ENCODE results near the gene PCGF3.
"Not testable (repeated sequence)": the region's sequence is repeated elsewhere in the genome, so short reads cannot be mapped to it uniquely, and the experiment has no call there.

The PCGF3 gene

DNA sequence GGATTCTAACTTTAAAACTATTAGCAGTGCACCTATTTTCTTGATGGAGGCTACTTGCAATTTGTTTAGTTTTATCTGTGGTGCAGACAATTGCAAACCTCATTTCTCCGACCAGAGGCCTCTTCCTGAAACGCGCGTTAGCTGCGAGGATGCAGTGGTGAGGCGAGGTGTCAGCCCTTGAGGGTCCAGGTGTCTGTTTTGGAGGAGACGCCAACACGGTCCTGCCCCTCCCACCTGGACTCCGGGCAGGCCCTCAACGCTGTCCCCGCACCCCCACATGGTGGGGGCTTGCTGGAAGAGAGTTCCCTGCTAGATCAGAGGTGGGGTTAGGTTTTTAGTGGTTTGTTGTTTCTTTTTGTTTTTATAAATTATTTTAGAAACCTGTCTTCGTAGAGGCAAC, 34.4 kb downstream of the PCGF3 start:
- no peak for DNase-seq (ENCODE audit: low spot score)

DNA sequence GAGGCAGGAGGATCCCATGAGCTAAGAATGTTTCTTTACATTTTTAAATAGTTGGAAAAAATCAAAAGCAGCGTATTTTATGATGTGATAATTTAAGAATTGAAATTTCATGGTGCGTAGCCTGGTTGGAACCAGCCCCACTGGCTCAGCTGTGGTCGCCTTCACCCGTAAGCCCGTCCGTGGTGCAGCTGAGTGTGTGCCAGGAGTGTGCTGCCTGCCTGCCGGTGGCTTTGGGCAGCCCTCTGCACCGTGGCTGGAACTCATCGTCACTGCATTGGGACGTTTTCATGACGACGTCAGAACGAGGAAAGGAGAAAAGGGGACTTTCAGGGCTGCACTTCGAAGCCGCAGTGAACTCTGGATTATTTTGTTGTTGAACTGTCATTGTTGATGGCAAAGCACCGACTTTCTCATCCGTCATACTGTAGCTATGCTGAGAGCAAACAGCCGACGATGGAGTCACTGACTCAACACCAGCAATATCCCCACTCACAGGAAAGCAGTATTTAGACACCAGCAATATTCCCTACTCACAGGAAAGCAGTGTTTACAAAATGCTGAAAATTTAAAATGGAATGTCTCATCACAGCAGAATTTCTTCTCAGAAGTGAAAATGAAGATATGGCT, 35.1 kb downstream of the PCGF3 start:
- DNase-seq (ENCODE audit: low spot score): no peak

DNA sequence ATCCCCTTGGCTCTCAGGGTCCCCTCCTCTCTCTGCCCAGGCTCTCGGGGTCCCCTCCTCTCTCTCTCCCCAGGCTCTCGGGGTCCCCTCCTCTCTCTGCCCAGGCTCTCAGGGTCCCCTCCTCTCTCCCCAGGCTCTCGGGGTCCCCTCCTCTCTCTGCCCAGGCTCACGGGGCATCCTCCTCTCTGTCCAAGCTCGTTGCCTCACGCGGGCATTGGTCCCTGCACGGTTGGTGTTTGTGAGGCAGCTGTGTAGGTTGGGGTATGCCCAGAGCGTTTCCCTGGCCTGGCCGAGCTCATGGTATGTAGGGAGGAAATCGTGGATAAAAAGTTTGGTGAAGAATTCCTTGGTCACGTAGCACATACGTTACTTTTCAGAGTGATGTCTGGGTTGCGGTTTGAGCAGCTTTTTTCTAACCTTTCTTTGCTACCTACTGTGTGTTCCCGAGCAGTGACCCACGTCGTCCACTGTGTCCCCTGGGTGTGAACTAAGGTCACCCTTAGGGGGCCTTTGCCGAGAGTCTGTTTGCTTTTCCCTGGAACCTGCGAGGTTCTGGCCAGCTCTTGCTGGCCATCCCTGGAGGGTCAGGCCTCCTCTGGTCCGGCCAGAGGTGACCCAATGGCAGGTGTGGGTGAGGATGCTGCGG, 36.6 kb downstream of the PCGF3 start:
- no peak for DNase-seq (ENCODE audit: low spot score)

DNA sequence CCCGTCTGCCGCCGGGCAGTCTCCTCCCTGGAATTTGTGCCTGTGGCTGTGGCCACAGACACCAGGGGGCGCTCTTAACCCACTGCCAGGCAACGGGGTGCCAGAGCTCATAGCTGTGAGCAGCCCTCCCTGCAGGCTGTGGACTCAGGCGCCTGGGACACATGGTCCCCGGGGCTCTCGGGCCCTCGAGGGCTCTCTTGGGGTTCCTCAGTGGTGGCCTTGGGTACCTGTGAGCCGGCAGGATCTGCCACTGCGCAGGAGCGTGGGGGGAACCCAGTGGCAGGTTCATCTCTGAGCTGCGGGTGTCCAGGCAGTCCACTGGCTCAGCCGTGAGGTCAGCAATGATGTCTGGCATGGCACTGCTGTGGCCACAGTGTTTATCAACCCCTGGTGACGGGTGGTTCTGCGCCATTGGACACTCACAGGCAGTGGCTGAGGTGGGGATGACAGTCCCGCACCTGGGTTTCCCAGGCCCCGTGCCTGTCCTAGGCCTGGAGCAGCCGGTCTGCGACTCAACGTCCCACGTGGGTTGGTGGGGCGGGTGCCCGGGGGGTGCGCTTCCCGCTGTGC, 37.2 kb downstream of the PCGF3 start:
- peak; percentile 43 for DNase-seq (ENCODE audit: low spot score)

DNA sequence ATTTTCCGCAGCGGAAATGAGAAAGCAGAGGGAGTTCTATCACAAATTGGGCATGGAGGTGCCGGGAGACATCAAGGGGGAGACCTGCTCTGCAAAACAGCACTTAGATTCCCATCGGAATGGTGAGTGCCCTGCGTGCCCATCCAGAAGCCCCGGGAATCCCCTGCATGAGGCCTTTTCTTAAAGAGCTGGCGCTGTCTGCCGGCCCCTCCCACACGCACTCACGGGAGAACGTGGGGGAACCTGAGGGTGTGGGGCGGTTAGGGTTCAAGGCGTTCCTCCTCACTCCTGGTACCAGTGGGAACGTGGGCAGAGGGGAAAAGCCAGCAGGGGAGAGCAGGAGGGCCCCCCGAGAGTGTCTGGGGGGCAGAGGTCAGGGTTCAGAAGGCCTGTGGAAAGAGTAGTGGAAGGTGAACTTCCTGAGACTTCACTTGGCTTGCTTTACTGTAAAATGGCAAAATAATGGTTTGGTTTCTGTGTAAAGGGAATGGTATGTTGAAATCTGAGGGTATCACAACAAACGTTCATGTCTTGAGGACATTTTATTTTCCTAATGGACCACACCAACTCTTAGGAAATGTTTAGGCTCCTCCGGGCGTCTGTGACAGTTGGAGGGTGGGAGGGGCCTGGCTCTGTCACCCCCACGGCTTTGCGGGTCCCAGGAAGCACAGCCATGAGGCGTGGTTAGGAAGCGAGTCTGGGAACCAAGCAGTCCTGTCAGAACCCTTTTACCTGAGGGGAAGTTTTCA, 38.0 kb downstream of the PCGF3 start:
- no peak for DNase-seq (ENCODE audit: low spot score)

DNA sequence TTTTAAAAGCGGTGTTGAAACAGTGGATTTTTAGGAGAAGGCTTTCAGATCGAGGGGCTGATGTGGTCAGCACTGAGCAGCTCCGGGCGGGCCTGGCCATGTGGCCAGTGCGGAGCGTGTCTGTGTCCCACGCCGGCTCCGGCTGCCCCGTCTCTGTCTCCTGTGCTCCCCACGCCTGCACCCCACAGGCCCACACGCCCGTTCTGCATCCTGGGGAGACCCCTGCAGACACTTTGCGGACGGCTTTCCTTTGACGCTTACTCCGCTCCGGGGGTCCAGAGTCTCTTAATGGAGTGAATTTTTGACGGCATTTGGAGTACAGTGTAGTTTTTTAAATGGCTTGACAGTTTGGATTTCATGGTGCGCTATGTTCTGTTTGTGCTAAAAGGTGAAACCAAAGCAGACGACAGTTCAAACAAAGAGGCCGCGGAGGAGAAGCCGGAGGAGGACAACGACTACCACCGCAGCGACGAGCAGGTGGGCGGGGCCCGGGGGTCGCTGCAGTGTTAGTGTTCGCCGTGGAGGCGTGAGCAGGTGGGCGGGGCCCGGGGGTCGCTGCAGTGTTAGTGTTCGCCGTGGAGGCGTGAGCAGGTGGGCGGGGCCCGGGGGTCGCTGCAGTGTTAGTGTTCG, 38.7 kb downstream of the PCGF3 start:
- DNase-seq (ENCODE audit: low spot score): no peak

DNA sequence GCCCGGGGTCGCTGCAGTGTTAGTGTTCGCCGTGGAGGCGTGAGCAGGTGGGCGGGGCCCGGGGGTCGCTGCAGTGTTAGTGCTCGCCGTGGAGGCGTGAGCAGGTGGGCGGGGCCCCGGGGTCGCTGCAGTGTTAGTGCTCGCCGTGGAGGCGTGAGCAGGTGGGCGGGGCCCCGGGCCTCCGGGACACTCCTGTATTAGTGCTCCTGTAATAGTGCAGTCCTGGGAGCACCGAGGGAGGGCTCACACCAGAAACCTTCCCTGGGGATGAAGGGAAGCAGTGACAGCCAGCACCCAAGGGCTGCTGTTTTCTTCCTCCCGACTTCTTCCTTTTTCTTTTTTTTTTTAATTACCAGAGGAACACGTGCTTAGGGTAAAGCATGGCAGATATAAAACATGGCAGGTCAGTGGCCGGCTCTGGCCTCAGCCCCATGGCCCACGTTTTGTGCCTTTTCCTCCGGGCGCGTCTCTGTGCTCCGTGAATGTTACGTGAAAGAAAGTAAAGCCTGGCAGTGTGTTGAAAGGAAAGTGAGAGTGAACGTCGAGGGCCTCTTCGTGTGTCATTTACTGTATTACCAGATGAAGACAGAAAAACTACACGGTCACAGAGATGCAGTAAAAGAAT, 42.0 kb downstream of the PCGF3 start:
- DNase-seq (ENCODE audit: low spot score): no peak

DNA sequence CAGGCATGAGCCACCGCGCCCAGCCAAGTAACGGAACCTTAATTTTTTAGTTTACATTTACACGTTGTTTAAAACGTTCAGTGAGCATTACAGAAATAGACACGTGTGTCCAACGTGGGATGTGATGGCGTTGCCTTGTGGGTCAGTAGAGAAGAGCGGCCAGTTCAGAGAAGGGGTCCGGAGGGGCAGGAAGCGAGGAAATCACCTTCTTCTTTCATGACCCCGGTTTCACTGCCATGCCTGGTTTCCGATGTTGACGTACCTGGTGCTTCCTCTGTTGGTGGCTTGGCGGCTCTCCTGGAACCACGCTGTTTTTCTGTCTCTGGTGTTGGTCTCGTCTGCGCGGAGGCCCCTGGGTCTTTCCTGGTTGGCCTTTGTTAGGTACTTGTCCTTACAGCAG, 42.8 kb downstream of the PCGF3 start:
- no peak for DNase-seq (ENCODE audit: low spot score)

DNA sequence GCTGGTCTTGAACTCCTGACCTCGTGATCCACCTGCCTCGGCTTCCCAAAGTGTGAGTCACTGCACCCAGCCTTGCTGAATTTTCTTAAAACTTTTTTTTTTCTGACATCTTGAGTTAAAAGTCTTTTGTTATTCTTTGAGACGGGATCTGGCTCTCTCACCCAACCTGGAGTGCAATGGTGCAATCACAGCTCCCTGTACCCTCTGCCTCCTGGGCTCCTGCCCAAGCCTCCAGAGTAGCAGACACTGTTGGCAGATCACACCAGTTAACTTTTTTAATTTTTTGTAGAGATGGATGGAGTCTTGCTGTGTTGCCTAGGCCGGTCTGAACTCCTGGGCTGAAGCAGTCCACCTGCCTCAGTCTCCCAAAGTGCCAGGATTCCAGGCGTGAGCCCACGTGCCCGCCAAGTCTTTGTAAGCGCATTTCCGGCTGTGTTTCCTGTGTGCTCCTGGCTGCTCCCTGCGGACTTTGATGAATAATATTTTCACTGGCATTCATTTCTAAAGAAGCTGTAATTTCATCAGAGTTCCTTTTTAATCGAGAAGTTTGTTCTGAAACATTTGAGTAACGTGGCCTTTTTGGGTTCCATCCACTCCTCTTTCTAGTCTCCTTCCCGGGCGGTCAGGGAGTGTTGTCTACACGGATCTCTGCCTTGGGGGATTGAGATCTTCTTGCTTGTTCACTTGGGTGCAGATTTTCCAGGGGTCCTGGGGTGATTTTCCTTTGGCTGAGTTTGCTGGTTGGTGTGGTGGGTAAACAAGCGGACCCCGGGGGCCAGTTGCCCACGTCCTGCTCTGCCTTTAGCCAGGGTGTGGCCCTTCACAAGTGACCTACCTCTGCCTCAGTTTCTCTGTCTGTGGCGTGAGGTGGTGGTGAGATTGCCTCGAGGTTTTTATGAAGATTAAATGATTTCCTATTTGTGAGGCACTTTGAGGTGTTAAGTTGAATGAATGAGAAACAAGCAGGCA, 44.4 kb downstream of the PCGF3 start:
- no peak for DNase-seq (ENCODE audit: low spot score)

DNA sequence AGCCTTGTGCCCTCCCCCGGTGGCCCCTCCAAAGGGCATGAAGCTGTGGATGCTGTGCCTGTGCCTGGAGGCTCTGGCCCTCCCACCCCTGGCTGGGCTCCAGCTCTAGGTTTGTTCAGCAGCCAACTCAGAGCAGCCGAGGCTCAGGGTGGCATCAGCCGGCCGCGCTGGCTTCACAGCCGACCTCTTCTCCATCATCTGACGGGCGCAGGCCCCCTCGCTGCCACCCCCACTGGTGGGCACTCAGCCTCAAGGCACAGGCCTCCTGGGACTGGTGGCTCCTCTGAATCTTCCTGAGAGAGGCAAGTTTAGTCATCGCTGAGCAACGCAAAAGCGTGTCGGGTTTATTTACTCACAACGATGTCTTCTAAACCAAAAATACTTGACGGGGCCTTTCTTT, 46.0 kb downstream of the PCGF3 start:
- DNase-seq (ENCODE audit: low spot score): no peak

DNA sequence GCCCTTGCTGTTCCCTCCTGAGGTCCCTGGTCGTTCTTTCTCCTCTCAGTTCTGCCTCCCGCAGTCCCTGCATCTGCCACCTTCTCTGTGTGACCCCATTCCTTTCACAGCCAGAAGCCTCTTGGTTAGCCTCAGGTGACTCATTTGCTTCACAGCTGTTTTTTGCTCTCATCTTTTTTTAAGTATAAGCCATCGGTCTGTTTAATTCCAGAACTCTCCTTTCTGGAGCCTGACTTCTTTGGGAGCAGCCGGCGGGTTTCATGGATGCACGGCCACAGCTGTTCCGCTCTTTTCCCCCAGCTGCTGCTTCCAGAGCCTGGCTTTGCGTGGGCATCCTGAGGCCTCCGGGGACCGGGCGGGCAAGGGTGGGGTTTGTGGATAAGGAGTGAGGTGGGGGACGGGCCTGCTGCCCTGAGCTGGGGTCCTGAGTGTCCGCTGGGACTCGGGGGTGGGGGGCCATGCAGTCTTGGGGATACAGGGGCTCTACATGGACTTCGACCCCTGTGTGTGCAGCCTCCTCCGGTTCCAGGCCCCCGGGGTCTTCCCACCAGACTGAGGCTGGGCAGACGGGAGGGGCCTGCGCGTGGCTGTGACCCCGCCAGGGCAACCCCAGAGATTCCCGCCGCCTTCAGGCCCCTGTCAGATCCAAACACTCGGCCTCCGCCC, 46.7 kb downstream of the PCGF3 start:
- DNase-seq (ENCODE audit: low spot score): no peak

DNA sequence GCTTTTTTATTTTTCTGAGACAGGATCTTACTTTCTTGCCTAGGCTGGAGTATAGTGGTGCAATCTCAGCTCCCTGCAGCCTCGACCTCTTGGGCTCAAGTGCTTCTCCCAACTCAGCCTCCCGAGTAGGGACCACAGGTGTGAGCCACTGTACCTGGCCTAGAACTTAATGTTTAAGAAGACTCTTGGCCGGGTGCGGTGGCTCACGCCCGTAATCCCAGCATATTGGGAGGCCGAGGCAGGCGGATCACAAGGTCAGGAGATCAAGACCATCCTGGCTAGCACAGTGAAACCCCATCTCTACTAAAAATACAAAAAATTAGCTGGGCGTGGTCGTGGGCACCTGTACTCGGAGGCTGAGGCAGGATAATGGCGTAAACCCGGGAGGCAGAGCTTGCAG, 47.6 kb downstream of the PCGF3 start:
- not testable (repeated sequence) for DNase-seq (ENCODE audit: low spot score)

DNA sequence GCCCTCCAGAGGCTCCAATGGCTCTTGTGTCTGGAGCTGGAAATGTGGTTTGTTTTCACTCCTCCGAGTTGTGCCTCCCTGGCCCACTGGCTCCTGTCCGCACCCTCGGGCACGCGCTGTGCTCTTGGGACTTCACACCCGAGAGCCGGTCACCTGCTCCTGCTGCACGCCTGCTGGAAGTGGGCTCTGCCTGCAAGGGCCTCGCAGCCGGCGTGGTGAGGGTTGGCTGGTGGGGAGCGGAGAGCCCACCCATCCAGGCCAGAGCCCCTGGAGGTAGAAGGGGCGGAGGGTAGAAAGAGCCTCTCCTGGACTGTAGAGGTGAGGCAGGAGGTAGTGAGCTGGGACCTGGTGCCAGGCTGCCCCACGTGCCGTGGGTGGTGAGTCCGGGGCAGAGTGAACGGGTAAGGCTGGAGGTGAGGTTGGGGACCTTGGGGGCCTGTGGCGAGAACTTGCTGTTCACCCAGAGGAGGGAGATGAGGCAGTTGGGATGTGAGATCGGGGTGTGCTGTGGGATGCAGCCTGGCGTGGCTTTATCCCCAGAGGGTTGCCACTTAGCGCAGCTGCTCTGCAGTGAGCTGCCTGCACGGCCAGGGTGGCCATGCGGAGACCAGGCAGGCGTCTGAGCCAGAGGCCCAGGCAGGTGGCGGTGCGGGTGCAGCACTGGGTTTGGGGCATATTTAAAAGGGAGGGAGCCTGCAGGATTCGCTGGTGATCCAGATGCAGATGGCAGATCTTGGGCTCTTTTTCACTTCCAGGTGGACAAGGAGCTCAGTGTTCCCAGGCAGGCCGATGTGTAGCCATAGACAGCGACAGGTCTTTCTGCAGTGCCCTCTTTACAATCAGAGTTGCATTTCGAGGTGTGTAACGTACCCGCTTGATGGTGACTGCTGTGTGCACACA, 48.8 kb downstream of the PCGF3 start:
- DNase-seq (ENCODE audit: low spot score): no peak

DNA sequence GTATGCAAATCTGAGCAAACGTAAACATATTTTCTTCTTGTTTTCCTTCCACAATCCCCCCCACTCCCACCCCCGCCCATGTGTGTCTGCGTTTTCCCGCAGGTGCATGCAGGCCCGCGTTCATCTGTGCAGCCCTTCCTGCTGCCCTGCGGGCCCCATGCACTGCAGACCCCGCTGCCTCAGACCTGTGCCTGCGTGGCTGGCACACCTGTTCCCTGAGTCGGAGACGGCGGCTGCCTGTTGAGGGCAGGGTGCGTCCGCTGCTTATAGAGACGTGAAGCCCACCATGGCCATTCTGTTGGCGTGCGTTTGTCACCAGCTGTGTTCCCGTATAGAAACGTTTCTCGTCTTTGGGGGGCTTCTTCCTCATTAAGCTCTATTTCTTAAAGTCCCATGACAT, 51.5 kb downstream of the PCGF3 start:
- no peak for DNase-seq (ENCODE audit: low spot score)

DNA sequence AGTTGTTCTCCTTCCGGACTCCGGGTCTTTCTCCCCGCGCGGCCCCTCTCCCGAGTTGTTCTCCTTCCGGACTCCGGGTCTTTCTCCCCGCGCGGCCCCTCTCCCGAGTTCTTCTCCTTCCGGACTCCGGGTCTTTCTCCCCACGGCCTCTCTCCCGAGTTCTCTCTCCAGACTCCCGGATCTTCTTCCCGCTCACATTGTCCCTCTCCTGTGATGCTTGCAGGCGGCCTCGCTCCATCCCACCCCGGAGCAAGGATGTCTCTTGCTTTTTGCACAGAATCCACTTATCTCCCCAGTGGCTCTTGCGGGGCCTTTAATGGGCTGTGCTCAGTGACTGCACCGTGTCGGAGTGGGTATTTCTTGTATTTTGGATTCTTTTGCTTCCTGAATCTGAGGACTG, 54.2 kb downstream of the PCGF3 start:
- not testable (repeated sequence) for DNase-seq (ENCODE audit: low spot score)

DNA sequence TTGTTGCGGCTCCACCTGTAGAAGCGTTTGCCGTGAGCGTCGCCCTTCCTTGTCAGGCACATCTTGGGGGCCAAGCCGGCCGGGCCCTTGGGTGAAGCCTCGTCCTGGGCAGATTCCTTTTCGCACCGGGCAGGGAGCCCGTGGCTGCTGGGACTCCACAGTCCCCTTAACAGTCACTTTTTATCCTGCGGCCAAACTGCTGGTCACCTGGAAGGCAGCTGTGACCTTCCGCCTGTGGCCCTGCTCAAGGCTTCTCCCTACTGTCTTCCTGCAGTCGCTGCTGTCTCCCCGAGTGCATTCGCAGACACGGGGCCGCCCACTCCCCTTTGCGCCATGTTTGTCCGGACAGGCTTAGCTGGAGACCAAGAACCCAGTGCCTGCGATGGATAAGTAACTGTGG, 55.0 kb downstream of the PCGF3 start:
- DNase-seq (ENCODE audit: low spot score): no peak

DNA sequence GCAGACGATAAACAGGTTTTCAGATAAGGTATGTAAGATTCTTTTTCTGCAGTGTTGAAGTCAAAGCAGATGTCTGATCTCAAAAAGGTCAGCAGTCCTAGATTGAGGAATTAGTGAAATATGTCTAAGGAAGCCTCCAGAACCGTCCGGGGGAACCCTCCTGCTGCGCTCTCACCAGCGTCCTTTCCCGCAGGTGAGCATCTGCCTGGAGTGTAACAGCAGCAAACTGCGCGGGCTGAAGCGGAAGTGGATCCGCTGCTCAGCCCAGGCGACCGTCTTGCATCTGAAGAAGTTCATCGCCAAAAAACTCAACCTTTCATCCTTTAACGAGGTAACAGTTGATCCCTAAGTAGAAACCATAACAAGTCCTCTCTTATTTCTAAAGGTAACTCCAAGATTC, 55.5 kb downstream of the PCGF3 start:
- DNase-seq (ENCODE audit: low spot score): no peak

DNA sequence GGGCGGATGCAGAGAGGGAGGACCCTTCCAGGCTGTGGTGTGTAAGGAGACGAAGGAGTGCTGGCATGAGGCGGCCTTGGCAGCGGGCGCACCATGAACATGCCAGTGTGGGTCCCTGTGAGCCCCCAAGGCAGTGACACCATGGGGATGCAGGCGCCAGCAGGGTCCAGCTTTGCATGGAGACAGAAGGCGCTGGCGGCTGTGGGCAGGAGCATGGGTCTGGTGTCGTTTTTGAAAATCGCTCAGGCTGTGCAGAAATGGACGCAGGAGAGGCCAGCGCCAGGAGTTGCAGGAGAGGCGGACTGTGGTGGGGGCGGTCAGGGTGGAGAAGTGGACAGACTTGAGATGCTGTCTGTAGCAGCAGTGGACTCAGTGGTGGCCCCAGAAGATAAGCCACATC, 56.1 kb downstream of the PCGF3 start:
- DNase-seq (ENCODE audit: low spot score): no peak
